Transverse colon (tissue), 4 donors: ENCODE data around the gene COL23A1.

Source experiments
- EP300 ChIP-seq: sonication (generic); formaldehyde crosslinking; IDR thresholded peaks from one replicate; pipeline ENCODE4 v1.6.1; 2017; ENCODE audit warnings: antibody characterized with exemption, low read depth
- POLR2A ChIP-seq: fragments of 450-650 bp; IDR thresholded peaks from one replicate; pipeline ENCODE4 v1.6.1; 2016; ENCODE audit warnings: antibody characterized with exemption, mild to moderate bottlenecking, moderate library complexity
- POLR2AphosphoS5 ChIP-seq, 3 donors: sonication (generic); formaldehyde crosslinking; IDR thresholded peaks; one replicate each; pipeline ENCODE4 v1.6.1; 2016; ENCODE audit warnings: antibody characterized with exemption in 3 of 3
- TF ChIP-seq, protein P1 (sequence below), 5 experiments: fragments of 200-600 bp in 3 of 5; fragments of 450-650 bp in 2 of 5; sonication (generic) in 3 of 5; IDR thresholded peaks; 1 replicate in 2 of 5; 2 replicates in 3 of 5; pipeline ENCODE4 v1.5.1; 2016 to 2017; ENCODE audit warnings: antibody characterized with exemption in 5 of 5, inconsistent platforms in 3 of 5, mild to moderate bottlenecking in 2 of 5, moderate library complexity in 1 of 5

DNA sequence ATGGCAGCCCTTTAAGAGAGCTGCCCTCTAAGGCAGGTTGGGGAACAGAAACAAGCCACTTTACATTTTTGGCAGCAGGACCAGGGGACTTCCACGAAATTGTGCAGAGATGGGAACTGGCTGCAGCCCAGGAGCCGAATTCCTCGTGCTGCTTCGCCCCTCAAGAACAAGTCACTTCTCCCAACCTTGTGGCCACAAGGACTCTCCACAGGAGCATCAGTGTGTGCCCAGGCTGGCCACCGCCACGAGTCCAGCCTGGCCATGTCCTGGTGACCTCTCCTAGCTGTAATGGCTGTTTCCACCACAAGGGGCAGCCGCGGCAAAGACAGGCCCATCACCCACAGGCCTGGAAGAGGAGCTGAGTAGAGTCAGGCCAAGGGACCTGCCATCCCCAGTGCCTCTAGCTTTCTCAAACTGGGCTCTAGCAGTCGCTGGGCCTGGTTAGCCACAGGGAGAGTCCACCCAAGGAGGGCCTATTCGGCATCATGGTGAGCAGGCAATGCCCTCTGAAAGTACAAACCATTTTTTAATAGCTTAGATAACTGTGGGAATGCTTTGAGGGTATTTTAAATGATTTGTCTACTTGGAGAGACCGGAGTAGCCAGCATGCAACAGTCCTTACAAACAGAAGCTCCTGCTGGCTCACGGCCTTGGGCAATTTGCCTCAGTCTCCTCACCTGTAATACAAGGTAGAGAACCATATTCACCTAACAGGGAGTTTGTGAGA, 129.0 kb downstream of the COL23A1 start:
- TF ChIP-seq, protein P1, sequence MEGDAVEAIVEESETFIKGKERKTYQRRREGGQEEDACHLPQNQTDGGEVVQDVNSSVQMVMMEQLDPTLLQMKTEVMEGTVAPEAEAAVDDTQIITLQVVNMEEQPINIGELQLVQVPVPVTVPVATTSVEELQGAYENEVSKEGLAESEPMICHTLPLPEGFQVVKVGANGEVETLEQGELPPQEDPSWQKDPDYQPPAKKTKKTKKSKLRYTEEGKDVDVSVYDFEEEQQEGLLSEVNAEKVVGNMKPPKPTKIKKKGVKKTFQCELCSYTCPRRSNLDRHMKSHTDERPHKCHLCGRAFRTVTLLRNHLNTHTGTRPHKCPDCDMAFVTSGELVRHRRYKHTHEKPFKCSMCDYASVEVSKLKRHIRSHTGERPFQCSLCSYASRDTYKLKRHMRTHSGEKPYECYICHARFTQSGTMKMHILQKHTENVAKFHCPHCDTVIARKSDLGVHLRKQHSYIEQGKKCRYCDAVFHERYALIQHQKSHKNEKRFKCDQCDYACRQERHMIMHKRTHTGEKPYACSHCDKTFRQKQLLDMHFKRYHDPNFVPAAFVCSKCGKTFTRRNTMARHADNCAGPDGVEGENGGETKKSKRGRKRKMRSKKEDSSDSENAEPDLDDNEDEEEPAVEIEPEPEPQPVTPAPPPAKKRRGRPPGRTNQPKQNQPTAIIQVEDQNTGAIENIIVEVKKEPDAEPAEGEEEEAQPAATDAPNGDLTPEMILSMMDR (IDR thresholded peaks at IDR 0.05), result peak; percentile 54 to 75 (median 71)
- no peak for TF ChIP-seq EP300
- TF ChIP-seq POLR2A, result no peak
- no peak for TF ChIP-seq POLR2AphosphoS5 (IDR thresholded peaks at IDR 0.05)
